ENCODE results near the gene OR5B12. TPM values are rescaled to one million over a fixed set of nuclear protein-coding genes. Genes with fewer than 3 reads are reported as not detected.

OR5B12 gene
- polyA plus RNA-seq, 1 of the 3 experiments (the other 2 are of a cell fraction), result not detected

- TF ChIP-seq TCF12 (IDR thresholded peaks at IDR 0.05) (no peak), FOXM1 (IDR thresholded peaks at IDR 0.05; ENCODE audit: low read depth) (no peak), EP300 (IDR thresholded peaks at IDR 0.05; ENCODE audit: borderline replicate concordance in 1 of 2, low read depth in 1 of 2, low read length in 1 of 2) (no peak), POLR2AphosphoS5 (IDR thresholded peaks at IDR 0.05; ENCODE audit: low read depth, low read length) (no peak), FOXJ3 (CRISPR knock-in tag; IDR thresholded peaks at IDR 0.05) (no peak), USF1 (IDR thresholded peaks at IDR 0.05; ENCODE audit: borderline replicate concordance, low read depth) (no peak), MEF2A (IDR thresholded peaks at IDR 0.05; ENCODE audit: borderline replicate concordance, low read depth) (no peak), EZH2phosphoT487 (IDR thresholded peaks at IDR 0.05; ENCODE audit: borderline replicate concordance, low read depth) (no peak)
These were observed 2.3 kb upstream of the OR5B12 start (continued) for GRCh38 chr11:58444300-58444699.

- Histone ChIP-seq H3K27ac (ENCODE audit: low read depth in 2 of 2, low read length in 1 of 2) (no peak overlapping the region), H3K36me3 (replicated peaks in 1 of 2; ENCODE audit: control insufficient read depth in 1 of 2, insufficient read depth in 2 of 2, low read length in 1 of 2) (no peaks in the 10 kb centered on the region), H3K4me1 (ENCODE audit: control insufficient read depth in 1 of 2, insufficient read depth in 2 of 2, low read depth in 1 of 2, low read length in 1 of 2) (no peaks in the 10 kb centered on the region), H3K9me3 (peaks cover 5% of the 10 kb centered on the region; the same call in 1 of the 2 replicates), H3K4me3 (ENCODE audit: low read depth in 2 of 2, low read length in 1 of 2) (no peak overlapping the region), H3K9ac (no peak overlapping the region), H3K9me2 (no peaks in the 10 kb centered on the region), H3K27me3 (ENCODE audit: insufficient read depth) (no peaks in the 10 kb centered on the region), H2AFZ (ENCODE audit: low read depth) (no peak overlapping the region), H3K79me2 (ENCODE audit: insufficient read depth) (no peaks in the 10 kb centered on the region), H3K4me2 (no peak overlapping the region), H3F3A (replicated peaks; ENCODE audit: insufficient read depth) (no peaks in the 10 kb centered on the region), H4K20me1 (ENCODE audit: insufficient read depth) (no peaks in the 10 kb centered on the region)
- no peak for DNase-seq
- ChIA-PET CTCF (no interaction called here), POLR2A (no interaction called here)
- no peak for TF ChIP-seq MXI1 (IDR thresholded peaks at IDR 0.05; ENCODE audit: low read depth, low read length)
- no peak for TF ChIP-seq FOXM1 (IDR thresholded peaks at IDR 0.05; ENCODE audit: low read depth)
- TF ChIP-seq SMC3 (IDR thresholded peaks at IDR 0.05; ENCODE audit: low read depth, low read length), result no peak
- TF ChIP-seq USF2 (IDR thresholded peaks at IDR 0.05; ENCODE audit: borderline replicate concordance, low read depth, low read length), result no peak
- TF ChIP-seq MEF2A (IDR thresholded peaks at IDR 0.05; ENCODE audit: borderline replicate concordance, low read depth), result no peak
- TF ChIP-seq USF1 (IDR thresholded peaks at IDR 0.05; ENCODE audit: borderline replicate concordance, low read depth), result no peak
- TF ChIP-seq RAD21 (IDR thresholded peaks at IDR 0.05; ENCODE audit: low read length), result no peak
- TF ChIP-seq ELF1 (IDR thresholded peaks at IDR 0.05), result no peak
- no peak for TF ChIP-seq TEAD4 (IDR thresholded peaks at IDR 0.05; ENCODE audit: borderline replicate concordance, insufficient read depth)
- no peak for TF ChIP-seq NFIC (IDR thresholded peaks at IDR 0.05; ENCODE audit: borderline replicate concordance)
- TF ChIP-seq JUND (IDR thresholded peaks at IDR 0.05), result no peak
- no peak for TF ChIP-seq GATA2 (CRISPR knock-in tag; IDR thresholded peaks at IDR 0.05)
- TF ChIP-seq IRF3 (IDR thresholded peaks at IDR 0.05; ENCODE audit: low read depth, low read length), result no peak
- no peak for TF ChIP-seq RFX5 (IDR thresholded peaks at IDR 0.05; ENCODE audit: low read length)
- TF ChIP-seq MAX (IDR thresholded peaks at IDR 0.05; ENCODE audit: low read depth), result no peak
- no peak for TF ChIP-seq REST (IDR thresholded peaks at IDR 0.05; ENCODE audit: low read depth, low read length)
- WGBS (ENCODE audit: low lambda C conversion rate), result 2% methylated on average over 4 of the region's 4 CpGs
These were observed 3.5 kb downstream of the OR5B12 start for GRCh38 chr11:58438486-58438885.
